RKO (cell line): ENCODE data around the gene DNASE1L1.

Source experiments
- DNase-seq: peaks from one replicate; pipeline ENCODE4 v3.0.0-alpha.2; 2016; ENCODE audit warnings: low spot score

The DNASE1L1 gene

GRCh38 chrX:154382483-154383069 lies 26.5 kb downstream of the DNASE1L1 start:
- DNase-seq, result no peak

DNA sequence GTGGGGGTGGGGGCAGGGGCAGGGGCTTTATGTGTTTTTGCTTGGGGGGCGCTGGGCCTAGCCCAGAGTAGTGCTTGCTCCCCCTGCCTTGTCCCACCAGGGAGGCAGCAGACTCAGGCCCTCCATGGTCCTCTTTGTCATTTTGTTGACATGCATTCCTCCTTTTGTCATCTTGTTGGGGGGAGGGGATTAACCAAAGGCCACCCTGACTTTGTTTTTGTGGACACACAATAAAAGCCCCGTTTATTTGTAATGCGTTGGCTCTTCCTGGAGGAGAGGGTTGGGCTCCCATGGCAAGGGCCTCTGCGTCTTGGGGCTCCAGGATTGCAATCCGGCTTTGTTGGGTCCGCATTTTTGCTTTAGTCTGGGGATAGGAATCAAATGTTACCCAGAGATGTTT lies 27.8 kb downstream of the DNASE1L1 start:
- no peak for DNase-seq

DNA sequence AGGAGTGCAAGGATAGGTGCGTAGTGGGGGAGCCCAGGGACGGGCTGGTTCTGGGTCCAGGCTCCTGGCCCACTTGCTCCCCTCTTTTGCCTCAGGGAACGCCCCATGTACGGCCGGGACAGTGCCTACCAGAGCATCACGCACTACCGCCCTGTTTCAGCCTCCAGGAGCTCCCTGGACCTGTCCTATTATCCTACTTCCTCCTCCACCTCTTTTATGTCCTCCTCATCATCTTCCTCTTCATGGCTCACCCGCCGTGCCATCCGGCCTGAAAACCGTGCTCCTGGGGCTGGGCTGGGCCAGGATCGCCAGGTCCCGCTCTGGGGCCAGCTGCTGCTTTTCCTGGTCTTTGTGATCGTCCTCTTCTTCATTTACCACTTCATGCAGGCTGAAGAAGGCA lies 28.3 kb downstream of the DNASE1L1 start:
- DNase-seq, result no peak

DNA sequence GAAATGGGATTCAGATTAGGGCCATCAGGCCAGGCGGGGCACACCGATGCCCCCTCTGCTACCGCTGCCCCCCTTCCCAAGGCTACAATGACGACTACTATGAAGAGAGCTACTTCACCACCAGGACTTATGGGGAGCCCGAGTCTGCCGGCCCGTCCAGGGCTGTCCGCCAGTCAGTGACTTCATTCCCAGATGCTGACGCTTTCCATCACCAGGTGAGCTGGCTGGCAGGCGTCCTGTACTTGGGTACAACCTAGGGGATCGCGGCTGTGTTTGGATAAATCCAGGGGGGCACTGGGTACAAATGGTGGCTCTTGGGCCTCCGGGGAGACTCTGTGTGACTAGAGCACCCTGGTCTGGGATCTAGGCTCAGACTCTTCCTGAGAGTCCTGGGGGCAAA lies 28.9 kb downstream of the DNASE1L1 start:
- DNase-seq, result no peak

- no peak for DNase-seq
These were observed 29.5 kb downstream of the DNASE1L1 start for GRCh38 chrX:154379569-154379951.

DNA sequence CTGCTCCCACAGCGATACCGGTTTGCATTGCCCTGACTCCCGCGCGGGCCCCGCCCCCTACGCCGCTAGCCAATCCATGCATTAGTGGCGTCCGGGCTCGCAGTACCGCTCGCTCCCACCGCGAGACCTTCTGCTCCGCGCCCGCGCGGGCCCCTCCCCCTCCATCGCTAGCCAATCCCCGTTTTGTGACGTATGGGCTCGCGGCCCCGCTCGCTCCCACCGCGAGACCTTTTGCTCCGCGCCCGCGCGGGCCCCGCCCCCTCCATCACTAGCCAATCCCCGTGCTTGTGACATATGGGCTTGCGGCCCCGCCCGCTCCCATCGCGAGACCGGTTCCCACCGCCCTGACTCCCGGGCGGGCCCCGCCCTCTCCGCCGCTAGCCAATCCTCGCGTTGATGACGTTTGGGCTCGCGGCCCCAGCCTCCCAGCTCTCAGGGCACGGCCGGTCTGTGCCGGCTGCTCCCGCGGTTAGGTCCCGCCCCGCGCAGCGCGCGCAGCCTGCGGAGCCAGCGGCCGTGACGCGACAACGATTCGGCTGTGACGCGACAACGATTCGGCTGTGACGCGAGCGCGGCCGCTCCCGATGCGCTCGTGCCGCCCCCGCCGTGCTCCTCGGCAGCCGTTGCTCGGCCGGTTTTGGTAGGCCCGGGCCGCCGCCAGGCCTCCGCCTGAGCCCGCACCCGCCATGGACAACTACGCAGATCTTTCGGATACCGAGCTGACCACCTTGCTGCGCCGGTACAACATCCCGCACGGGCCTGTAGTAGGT lies 30.1 kb downstream of the DNASE1L1 start, which contains the start of gene EMD:
TSS of gene EMD (plus strand) at position 497 of the 770 bp plus-strand sequence. CDS start at position 687, 190 bp downstream.
- DNase-seq, result peak; percentile 96

- no peak for DNase-seq
These were observed 30.8 kb downstream of the DNASE1L1 start for GRCh38 chrX:154378059-154378798.

DNA sequence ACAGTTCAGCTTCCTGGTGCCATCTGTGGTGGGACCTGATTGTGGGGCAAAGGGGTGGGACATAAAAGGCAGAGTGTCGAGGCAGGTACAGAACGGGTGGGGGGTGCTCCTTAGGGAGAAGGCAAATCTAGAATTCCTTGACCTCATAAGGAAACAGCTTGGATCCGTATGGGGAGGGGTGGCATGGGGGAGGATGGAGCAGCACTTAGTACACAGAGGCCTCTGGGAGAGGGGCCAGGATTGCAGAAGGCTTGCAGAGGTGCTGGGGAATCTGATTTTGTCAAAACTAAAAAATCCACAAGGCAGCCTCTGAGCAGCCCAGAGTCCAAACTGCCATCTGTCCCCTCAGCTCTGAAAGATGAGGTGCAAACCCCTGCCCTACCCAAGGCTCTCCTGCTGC lies 32.3 kb downstream of the DNASE1L1 start:
- DNase-seq, result no peak

- no peak for DNase-seq
These were observed 33.9 kb downstream of the DNASE1L1 start for GRCh38 chrX:154375156-154375504.

DNA sequence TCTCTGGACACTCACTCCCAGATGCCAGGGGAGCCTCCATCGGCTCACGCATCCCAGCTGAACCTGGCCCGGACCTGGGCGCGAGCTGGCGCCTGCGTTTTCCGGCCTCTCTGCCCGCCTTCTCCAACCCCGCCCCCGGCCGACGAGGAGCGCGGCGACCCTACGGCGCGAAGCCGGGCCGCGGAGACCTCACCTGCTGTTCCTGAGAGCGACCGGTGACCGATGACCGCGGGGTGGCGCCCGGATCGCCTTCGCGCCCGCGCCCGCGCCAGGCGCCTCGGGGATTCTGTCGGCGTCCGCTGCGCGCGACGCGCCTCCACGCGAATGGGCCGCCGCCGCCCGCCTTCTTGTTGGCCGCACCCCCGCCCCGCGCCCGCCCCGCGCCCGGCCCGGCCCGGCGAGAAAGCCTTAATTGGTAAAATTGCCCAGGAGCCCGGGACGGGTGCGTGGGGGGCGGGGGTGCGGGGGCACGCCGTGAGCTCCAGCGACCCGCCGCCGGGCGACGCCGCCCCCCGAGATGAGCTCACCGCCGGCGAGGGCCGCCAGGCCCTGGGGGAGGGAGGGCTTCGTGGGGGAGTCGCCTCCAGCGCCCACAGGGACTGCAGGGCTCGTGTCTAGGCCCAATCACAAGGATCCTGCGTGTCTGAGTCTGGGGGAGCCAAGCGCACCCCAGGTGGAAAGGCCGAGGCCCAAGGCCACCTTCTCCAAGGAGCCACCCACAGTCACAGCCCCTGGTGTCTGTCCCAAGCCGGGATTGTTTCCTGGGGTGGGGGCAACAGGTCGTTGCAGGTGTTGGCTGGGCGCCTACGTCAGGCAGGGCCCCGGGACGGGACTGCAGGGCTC lies 34.5 kb downstream of the DNASE1L1 start, which contains the start of gene FLNA:
TSS of gene FLNA (minus strand) at position 322 of the 843 bp plus-strand sequence. CDS start 3,389 bp downstream, outside the sequence.
- DNase-seq, result no peak

- peak; percentile 85 for DNase-seq
These were observed 35.4 kb downstream of the DNASE1L1 start for GRCh38 chrX:154373340-154374306.

DNA sequence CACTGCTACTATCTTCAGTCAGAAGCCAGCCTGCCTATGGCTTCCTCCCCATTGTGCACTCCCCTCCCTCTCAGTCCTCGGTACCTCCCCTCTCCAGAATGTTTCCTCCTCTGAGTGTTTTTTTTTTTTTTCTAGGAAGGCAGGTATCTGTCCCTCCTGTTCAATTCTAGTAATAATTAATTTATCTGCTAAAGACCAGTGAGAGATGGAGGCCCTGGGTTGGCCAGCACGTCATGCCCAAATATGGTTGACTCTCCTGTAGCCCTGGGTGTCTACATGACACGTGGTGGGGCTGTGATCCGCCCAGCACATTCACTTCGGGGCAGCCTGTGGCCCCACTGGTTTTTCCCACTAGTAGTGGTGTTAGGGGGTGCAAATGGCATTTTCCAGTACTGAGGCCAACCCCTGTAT lies 36.4 kb downstream of the DNASE1L1 start:
- DNase-seq, result peak; percentile 72

DNA sequence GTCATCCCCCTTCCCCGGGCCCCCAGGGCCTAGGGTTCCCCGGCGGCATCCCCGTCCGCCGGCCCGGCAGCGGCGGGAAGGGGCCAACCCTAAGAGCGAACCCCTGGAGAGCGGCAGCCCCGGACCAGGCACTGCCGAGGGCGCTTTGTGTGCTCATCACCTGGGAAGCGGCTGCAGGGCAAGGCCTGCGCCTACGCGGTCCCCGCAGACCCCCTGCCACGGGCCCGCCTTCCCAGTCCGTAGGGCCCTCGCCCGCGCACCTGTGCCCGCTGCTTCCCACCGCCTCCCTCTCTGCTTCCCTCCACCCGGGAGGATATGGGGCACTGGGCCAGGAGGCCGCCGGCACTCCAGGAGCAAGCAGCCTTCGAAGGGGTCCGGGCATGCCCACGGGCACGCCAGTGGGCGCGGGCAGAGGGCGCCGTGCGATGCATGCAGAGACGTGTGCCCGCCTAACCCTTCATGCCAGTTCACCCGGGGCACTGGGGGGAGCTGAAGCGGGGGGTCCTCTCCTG lies 37.2 kb downstream of the DNASE1L1 start:
- DNase-seq, result no peak

GRCh38 chrX:154371017-154371788 lies 37.9 kb downstream of the DNASE1L1 start:
- DNase-seq, result peak; percentile 92

DNA sequence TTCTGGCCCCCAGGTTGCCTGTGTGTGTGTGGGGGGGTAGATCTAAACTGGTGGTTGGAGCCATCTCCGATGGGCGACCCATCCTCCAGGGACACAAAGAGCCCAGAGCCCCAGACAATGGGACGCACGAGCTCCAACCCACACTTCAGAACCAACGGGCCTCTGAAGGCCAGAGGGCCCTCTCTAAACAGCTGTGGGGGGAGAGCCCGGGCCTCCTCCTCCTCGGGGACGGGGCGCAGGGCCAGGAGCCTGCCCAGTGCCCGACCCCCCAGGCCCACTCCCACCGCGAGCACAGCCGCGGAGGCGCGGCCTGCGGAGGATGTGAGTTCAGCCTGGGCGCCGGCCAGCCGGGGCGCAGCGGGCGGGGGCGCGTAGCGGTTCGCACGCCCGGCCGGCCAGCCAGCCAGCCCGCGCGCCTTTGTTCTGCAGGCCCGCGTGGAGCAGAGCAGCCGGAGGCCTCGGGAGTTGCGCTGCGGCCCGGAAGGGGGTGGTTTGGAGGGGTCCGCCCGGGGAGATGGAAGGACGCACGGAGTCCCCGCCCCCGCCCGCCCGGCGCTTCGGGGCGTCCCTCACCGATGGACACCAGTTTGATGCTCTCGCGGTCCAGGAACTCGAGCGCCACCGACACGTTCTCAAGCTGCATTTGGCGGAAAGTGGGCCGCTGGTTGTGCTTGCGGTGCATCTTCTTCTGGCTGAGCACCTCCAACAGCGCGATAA lies 38.6 kb downstream of the DNASE1L1 start:
- DNase-seq, result no peak

GRCh38 chrX:154369449-154370299 lies 39.4 kb downstream of the DNASE1L1 start:
- peak; percentile 94 for DNase-seq

- peak; percentile 93 for DNase-seq
These were observed 40.2 kb downstream of the DNASE1L1 start for GRCh38 chrX:154368630-154369448.
